MM.1S (cell line): ENCODE measurements around the gene TMEM59L.

Source experiments
- EZH2 ChIP-seq: fragments of 300-600 bp; sonication (generic); optimal IDR thresholded peaks from 2 replicates; pipeline ENCODE3; 2017; ENCODE audit warnings: low read depth, mild to moderate bottlenecking, antibody characterized with exemption, low read length, mixed read lengths
- TF ChIP-seq, protein P1 (sequence below): fragments of 300-600 bp; sonication (generic); IDR thresholded peaks from 2 replicates; pipeline ENCODE4 v1.5.1; 2016; ENCODE audit warnings: antibody characterized with exemption, low read length, mixed read lengths

GRCh38 chr19:18595475-18595874 lies 17.2 kb upstream of the TMEM59L start:
- TF ChIP-seq, protein P1, sequence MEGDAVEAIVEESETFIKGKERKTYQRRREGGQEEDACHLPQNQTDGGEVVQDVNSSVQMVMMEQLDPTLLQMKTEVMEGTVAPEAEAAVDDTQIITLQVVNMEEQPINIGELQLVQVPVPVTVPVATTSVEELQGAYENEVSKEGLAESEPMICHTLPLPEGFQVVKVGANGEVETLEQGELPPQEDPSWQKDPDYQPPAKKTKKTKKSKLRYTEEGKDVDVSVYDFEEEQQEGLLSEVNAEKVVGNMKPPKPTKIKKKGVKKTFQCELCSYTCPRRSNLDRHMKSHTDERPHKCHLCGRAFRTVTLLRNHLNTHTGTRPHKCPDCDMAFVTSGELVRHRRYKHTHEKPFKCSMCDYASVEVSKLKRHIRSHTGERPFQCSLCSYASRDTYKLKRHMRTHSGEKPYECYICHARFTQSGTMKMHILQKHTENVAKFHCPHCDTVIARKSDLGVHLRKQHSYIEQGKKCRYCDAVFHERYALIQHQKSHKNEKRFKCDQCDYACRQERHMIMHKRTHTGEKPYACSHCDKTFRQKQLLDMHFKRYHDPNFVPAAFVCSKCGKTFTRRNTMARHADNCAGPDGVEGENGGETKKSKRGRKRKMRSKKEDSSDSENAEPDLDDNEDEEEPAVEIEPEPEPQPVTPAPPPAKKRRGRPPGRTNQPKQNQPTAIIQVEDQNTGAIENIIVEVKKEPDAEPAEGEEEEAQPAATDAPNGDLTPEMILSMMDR = no peak
- TF ChIP-seq EZH2 = no peak
